GM12865 (cell line): Measurements from ENCODE around the gene SLC15A2.
"Not testable (repeated sequence)": the region's sequence is repeated elsewhere in the genome, so short reads cannot be mapped to it uniquely, and the experiment has no call there.

Experiments used
- DNase-seq: peaks from one replicate; pipeline ENCODE4 v3.0.0; 2010; ENCODE audit warnings: low read depth
- H3K4me3 ChIP-seq: 2 replicates; pipeline ENCODE4 v1.5.1; 2011; ENCODE audit warnings: mild to moderate bottlenecking, low read depth, low read length, control low read depth
- CTCF ChIP-seq: IDR thresholded peaks from 2 replicates; pipeline ENCODE4 v1.5.1; 2011; ENCODE audit warnings: low read length, control low read depth, low read depth, inconsistent platforms; ENCODE audit not compliant: insufficient read depth; ENCODE audit errors: missing control alignments

SLC15A2 gene

GRCh38 chr3:121894301-121894990 lies at the start of gene SLC15A2:
Gene SLC15A2 (plus strand): TSS chr3:121894401. CDS start chr3:121894477, 76 bp downstream.
- DNase-seq = no peak
- H3K4me3 ChIP-seq = no peak within 1 kb of the TSS
- no peak for TF ChIP-seq CTCF

GRCh38 chr3:121844892-121845291 lies 49.3 kb upstream of the SLC15A2 start:
- no peak overlapping the region for H3K4me3 ChIP-seq
- no peak for DNase-seq
- no peak for TF ChIP-seq CTCF

GRCh38 chr3:121852256-121852655 lies 41.9 kb upstream of the SLC15A2 start:
- no peak for DNase-seq
- H3K4me3 ChIP-seq = no peak overlapping the region
- TF ChIP-seq CTCF = no peak

- DNase-seq = peak; percentile 46
- no peak overlapping the region for H3K4me3 ChIP-seq
These were observed 38.6 kb upstream of the SLC15A2 start for GRCh38 chr3:121855555-121855954.

GRCh38 chr3:121857778-121858177 lies 36.4 kb upstream of the SLC15A2 start:
- not testable (repeated sequence) for DNase-seq, H3K4me3 ChIP-seq

More at GRCh38 chr3:121855555-121855954, 38.6 kb upstream of the SLC15A2 start:
- TF ChIP-seq CTCF = no peak

- not testable (repeated sequence) for H3K4me3 ChIP-seq, DNase-seq
These were observed 31.0 kb upstream of the SLC15A2 start for GRCh38 chr3:121863247-121863646.

- DNase-seq = no peak
- no peak for TF ChIP-seq CTCF
- no peak overlapping the region for H3K4me3 ChIP-seq
These were observed 30.4 kb upstream of the SLC15A2 start for GRCh38 chr3:121863801-121864200.

- no peak overlapping the region for H3K4me3 ChIP-seq
- TF ChIP-seq CTCF = no peak
- DNase-seq = no peak
These were observed 24.5 kb upstream of the SLC15A2 start for GRCh38 chr3:121869736-121870135.
